ENCODE data around the gene CCDC88C. TPM values are rescaled to one million over a fixed set of nuclear protein-coding genes. Genes with fewer than 3 reads are reported as not detected.
"Not testable (repeated sequence)": the region's sequence is repeated elsewhere in the genome, so short reads cannot be mapped to it uniquely, and the experiment has no call there.

CCDC88C gene
- total RNA-seq, 4 donors from 2014 or later = 1.1 to 2.7 (median 2.1) TPM

- DNase-seq = no peak
- in situ Hi-C loops (cut with MboI; ENCODE audit: low sequenced_read_pairs in 4 of 4) = no loop called here
- no peak overlapping the region for H3K27ac ChIP-seq
- no peak for TF ChIP-seq CTCF (IDR thresholded peaks at IDR 0.05 in 4 of 5, conservative IDR thresholded peaks at IDR 0.05 in 1 of 5)
- no peak for TF ChIP-seq POLR2A (IDR thresholded peaks at IDR 0.05)
- H3K36me3 ChIP-seq = peaks cover 0 to 65% of the 10 kb centered on the region in 2 donors
- intact Hi-C loops (cut with DNase I; ENCODE audit: low total_unique reads) = no loop called here
- no peaks in the 10 kb centered on the region for H3K27me3 ChIP-seq
- no peak for ATAC-seq
- H3K4me1 ChIP-seq = no peaks in the 10 kb centered on the region
- H3K9me3 ChIP-seq = no peaks in the 10 kb centered on the region
- H3K4me3 ChIP-seq = no peak overlapping the region
These were observed 190.4 kb downstream of the CCDC88C start for GRCh38 chr14:91227183-91227628.

GRCh38 chr14:91226360-91226759 is 191.3 kb downstream of the CCDC88C start:
- H3K27me3 ChIP-seq; in situ Hi-C loops (cut with MboI; ENCODE audit: low sequenced_read_pairs in 4 of 4); H3K27ac ChIP-seq; H3K4me1 ChIP-seq; H3K9me3 ChIP-seq; DNase-seq; intact Hi-C loops (cut with DNase I; ENCODE audit: low total_unique reads); H3K4me3 ChIP-seq; ATAC-seq: not testable (repeated sequence)
- H3K36me3 ChIP-seq = peaks cover 0 to 65% of the 10 kb centered on the region in 2 donors

DNA sequence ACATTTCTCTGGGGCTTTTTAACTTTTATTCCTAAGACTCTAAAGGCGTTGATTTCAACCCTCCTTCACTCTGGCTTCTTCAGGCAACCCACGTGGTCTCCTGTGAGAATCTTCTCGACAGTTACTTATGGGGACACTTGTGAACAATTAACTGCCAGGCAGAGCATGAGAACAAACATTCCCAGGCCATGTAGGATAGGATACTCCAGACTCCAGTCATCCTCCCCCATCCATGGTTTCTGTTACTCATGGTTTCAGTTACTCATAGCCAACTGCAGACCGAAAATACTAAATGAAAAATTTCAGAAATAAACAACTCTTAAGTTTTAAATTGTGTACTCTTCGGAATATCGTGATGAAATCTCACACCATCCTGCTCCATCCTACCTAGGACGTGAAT is 192.6 kb downstream of the CCDC88C start:
- in situ Hi-C loops (cut with MboI; ENCODE audit: low sequenced_read_pairs in 4 of 4) = no loop called here
- no peak overlapping the region for H3K4me3 ChIP-seq
- peaks cover 0 to 53% of the 10 kb centered on the region in 2 donors for H3K36me3 ChIP-seq
- TF ChIP-seq POLR2A (IDR thresholded peaks at IDR 0.05) (no peak), CTCF (IDR thresholded peaks at IDR 0.05 in 4 of 5, conservative IDR thresholded peaks at IDR 0.05 in 1 of 5) (no peak)
- no peak overlapping the region for H3K27ac ChIP-seq
- no peak for DNase-seq
- ATAC-seq = no peak
- H3K4me1 ChIP-seq = no peaks in the 10 kb centered on the region
- no peaks in the 10 kb centered on the region for H3K27me3 ChIP-seq
- intact Hi-C loops (cut with DNase I; ENCODE audit: low total_unique reads) = no loop called here
- H3K9me3 ChIP-seq = no peaks in the 10 kb centered on the region

- H3K27me3 ChIP-seq = no peaks in the 10 kb centered on the region
- no peaks in the 10 kb centered on the region for H3K9me3 ChIP-seq
- no peak for TF ChIP-seq CTCF (IDR thresholded peaks at IDR 0.05 in 4 of 5, conservative IDR thresholded peaks at IDR 0.05 in 1 of 5)
- H3K27ac ChIP-seq = no peak overlapping the region
- no peak overlapping the region for H3K4me3 ChIP-seq
- peaks cover 0 to 38% of the 10 kb centered on the region in 2 donors for H3K36me3 ChIP-seq
- DNase-seq = no peak
- no peaks in the 10 kb centered on the region for H3K4me1 ChIP-seq
- in situ Hi-C loops (cut with MboI; ENCODE audit: low sequenced_read_pairs in 4 of 4) = no loop called here
- intact Hi-C loops (cut with DNase I; ENCODE audit: low total_unique reads) = no loop called here
- ATAC-seq = no peak
These were observed 194.4 kb downstream of the CCDC88C start for GRCh38 chr14:91223028-91223783.

Other genes starting within 250 kb of the CCDC88C start
- gene GPR68, start 173.1 kb downstream of the CCDC88C start, total RNA-seq = under 1 TPM in 1 of 4 donors, not detected in 3; 0.07 TPM
- 10 to 100 TPM; 38.8 to 53.3 (median 44.6) TPM for gene PPP4R3A, start 92.5 kb upstream of the CCDC88C start, total RNA-seq